GM10847 (cell line): ENCODE data around the gene PIAS3.

Experiments
- POLR2A ChIP-seq: IDR thresholded peaks from 2 replicates; pipeline ENCODE4 v1.6.1; 2011; ENCODE audit not compliant: insufficient read length; ENCODE audit errors: extremely low read depth

The PIAS3 gene

GRCh38 chr1:145846201-145846612, 12.7 kb downstream of the PIAS3 start:
- TF ChIP-seq POLR2A: no peak

- peak; percentile 40 for TF ChIP-seq POLR2A
Observed at GRCh38 chr1:145845514-145846161, 13.2 kb downstream of the PIAS3 start, which contains the start of gene NUDT17. Gene NUDT17 (plus strand): TSS chr1:145845630. CDS start chr1:145845641, 11 bp downstream.

GRCh38 chr1:145845144-145845513, 13.8 kb downstream of the PIAS3 start:
- no peak for TF ChIP-seq POLR2A

- no peak for TF ChIP-seq POLR2A
Observed at GRCh38 chr1:145843031-145843430, 15.8 kb downstream of the PIAS3 start.

GRCh38 chr1:145837656-145838055, 21.2 kb downstream of the PIAS3 start:
- no peak for TF ChIP-seq POLR2A

- TF ChIP-seq POLR2A: no peak
Observed at GRCh38 chr1:145828367-145829026, 30.4 kb downstream of the PIAS3 start.

- no peak for TF ChIP-seq POLR2A
Observed at GRCh38 chr1:145827966-145828365, 30.9 kb downstream of the PIAS3 start.

GRCh38 chr1:145826030-145826429, 32.9 kb downstream of the PIAS3 start:
- TF ChIP-seq POLR2A: no peak

GRCh38 chr1:145824499-145824842, 34.4 kb downstream of the PIAS3 start:
- TF ChIP-seq POLR2A: no peak

- peak; percentile 46 for TF ChIP-seq POLR2A
Observed at GRCh38 chr1:145823565-145824498, 35.0 kb downstream of the PIAS3 start, which contains the start of the genes POLR3C and RNF115. Gene POLR3C (plus strand): TSS chr1:145824200. CDS start chr1:145825777, 1,577 bp downstream. Gene RNF115 (minus strand): TSS chr1:145824095. CDS start chr1:145823873, 222 bp downstream.

- TF ChIP-seq POLR2A: no peak
Observed at GRCh38 chr1:145806844-145807243, 52.0 kb downstream of the PIAS3 start.

GRCh38 chr1:145806408-145806807, 52.5 kb downstream of the PIAS3 start:
- no peak for TF ChIP-seq POLR2A

- TF ChIP-seq POLR2A: no peak
Observed at GRCh38 chr1:145805057-145805456, 53.8 kb downstream of the PIAS3 start.

GRCh38 chr1:145804235-145805045, 54.4 kb downstream of the PIAS3 start:
- TF ChIP-seq POLR2A: no peak

- TF ChIP-seq POLR2A: no peak
Observed at GRCh38 chr1:145799806-145800205, 59.1 kb downstream of the PIAS3 start.
